Heart left ventricle (tissue), 13 donors: Measurements from ENCODE around the gene LHX5.

Experiments
- POLR2A ChIP-seq, 2 donors: fragments of 450-650 bp; IDR thresholded peaks; one replicate each; pipeline ENCODE4 v1.6.1; 2017; ENCODE audit warnings: antibody characterized with exemption in 2 of 2, mild to moderate bottlenecking in 2 of 2, moderate library complexity in 2 of 2
- TF ChIP-seq, protein P1 (sequence below), 12 donors: fragments of 200-600 bp; sonication (generic) in 4 of 12; IDR thresholded peaks; one replicate each; pipeline versions ENCODE4 v1.5.0 to v1.8.0; 2018 to 2022; ENCODE audit warnings: antibody characterized with exemption in 12 of 12, mild to moderate bottlenecking in 5 of 12
- donor health status: ischemic (EF 13 %, LVEDD 7.1; RV severe dilation, severe dysfunction).
- donor health status: DM: no; HTN: yes; CAD: no.
- donor health status: DM: no; HTN: no; CAD: no.
- donor health status: ischemic (EF 25% LVEDD 6.9; RV normal size, moderate dysfunction).
- donor health status: ischemic (EF 25% LVEDD 5.7; RV mildly dilated, moderate dysfunction).
- donor health status: ischemic (EF 35%, LVEDD 5.7; RV mildly dilated, moderate dysfunction).
- donor health status: nonischemic (EF 11% LVEDD 7.7; RV severe dilation, severe dysfunction).
- donor health status: DM: yes; HTN: yes; CAD: no.
- donor health status: PGD.
- donor health status: ischemic (EF 29% LVEDD 5.4; RV normal size, mild dysfunction).
- donor health status: nonischemic (EF 23%, LVEDD 6.1; RV moderate dilation, normal function).

DNA sequence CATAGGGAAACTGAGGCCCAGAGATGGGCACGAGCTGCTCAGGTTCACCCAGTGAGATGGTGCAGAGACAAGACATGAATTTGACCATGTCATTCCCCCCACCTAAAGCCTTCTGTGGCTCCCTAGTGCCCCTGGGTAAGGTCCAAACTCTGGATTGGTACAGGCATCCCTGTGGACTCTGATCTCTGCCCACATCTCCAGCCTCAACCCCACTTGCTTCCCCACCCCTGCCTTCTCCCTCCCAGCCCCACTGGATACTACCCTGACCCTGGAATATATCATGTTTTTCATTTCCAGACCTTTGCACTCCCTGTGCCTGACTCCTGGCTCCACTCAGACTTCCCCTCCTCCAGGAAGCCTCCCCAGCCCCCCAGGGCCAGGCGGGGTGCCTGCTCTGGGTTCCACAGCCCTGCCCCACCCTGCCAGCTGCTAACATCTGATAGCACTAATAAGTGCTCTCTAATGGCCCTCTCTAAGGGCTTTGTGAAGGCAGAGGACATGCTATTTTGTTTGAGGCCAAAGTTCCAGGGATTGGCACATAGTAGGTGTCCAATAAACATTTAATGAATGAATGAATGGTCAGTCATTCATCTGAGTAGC, 50.6 kb downstream of the LHX5 start:
- TF ChIP-seq POLR2A (IDR thresholded peaks at IDR 0.05), result no peak
- TF ChIP-seq, protein P1, sequence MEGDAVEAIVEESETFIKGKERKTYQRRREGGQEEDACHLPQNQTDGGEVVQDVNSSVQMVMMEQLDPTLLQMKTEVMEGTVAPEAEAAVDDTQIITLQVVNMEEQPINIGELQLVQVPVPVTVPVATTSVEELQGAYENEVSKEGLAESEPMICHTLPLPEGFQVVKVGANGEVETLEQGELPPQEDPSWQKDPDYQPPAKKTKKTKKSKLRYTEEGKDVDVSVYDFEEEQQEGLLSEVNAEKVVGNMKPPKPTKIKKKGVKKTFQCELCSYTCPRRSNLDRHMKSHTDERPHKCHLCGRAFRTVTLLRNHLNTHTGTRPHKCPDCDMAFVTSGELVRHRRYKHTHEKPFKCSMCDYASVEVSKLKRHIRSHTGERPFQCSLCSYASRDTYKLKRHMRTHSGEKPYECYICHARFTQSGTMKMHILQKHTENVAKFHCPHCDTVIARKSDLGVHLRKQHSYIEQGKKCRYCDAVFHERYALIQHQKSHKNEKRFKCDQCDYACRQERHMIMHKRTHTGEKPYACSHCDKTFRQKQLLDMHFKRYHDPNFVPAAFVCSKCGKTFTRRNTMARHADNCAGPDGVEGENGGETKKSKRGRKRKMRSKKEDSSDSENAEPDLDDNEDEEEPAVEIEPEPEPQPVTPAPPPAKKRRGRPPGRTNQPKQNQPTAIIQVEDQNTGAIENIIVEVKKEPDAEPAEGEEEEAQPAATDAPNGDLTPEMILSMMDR (IDR thresholded peaks at IDR 0.05), result no peak
